HG02970 (cell line): Measurements from ENCODE around the gene MRPS18A.
A peak's percentile ranks its signal among the peaks of the same experiment; 100 is the strongest.

Source experiments
- ATAC-seq: cut with Tn5 transposase; IDR thresholded peaks from one replicate; pipeline ENCODE4 v1.9.1; 2021; ENCODE audit warnings: mild to moderate bottlenecking, moderate library complexity, moderate number of reproducible peaks; ENCODE audit not compliant: unreplicated experiment, low FRiP score

The MRPS18A gene

GRCh38 chr6:43687437-43688347, at the start of gene MRPS18A:
TSS of gene MRPS18A (minus strand) at chr6:43687791. CDS start at chr6:43687779, 12 bp downstream.
- no peak for ATAC-seq

GRCh38 chr6:43736844-43737243, 49.3 kb upstream of the MRPS18A start:
- ATAC-seq, result no peak

GRCh38 chr6:43736211-43736786, 48.7 kb upstream of the MRPS18A start:
- ATAC-seq, result no peak

- no peak for ATAC-seq
Observed at GRCh38 chr6:43735642-43736199, 48.1 kb upstream of the MRPS18A start.

- no peak for ATAC-seq
Observed at GRCh38 chr6:43734294-43734665, 46.7 kb upstream of the MRPS18A start.

- no peak for ATAC-seq
Observed at GRCh38 chr6:43733471-43734293, 46.1 kb upstream of the MRPS18A start.

GRCh38 chr6:43730634-43731033, 43.0 kb upstream of the MRPS18A start:
- ATAC-seq, result no peak

GRCh38 chr6:43729537-43729936, 41.9 kb upstream of the MRPS18A start:
- no peak for ATAC-seq

- no peak for ATAC-seq
Observed at GRCh38 chr6:43728586-43728985, 41.0 kb upstream of the MRPS18A start.

- no peak for ATAC-seq
Observed at GRCh38 chr6:43727634-43728033, 40.0 kb upstream of the MRPS18A start.

GRCh38 chr6:43725643-43726580, 38.3 kb upstream of the MRPS18A start:
- ATAC-seq, result no peak

- peak; percentile 43 for ATAC-seq
Observed at GRCh38 chr6:43724914-43725642, 37.5 kb upstream of the MRPS18A start.

GRCh38 chr6:43724354-43724753, 36.8 kb upstream of the MRPS18A start:
- no peak for ATAC-seq

- no peak for ATAC-seq
Observed at GRCh38 chr6:43723737-43724295, 36.2 kb upstream of the MRPS18A start.

GRCh38 chr6:43722920-43723545, 35.4 kb upstream of the MRPS18A start:
- no peak for ATAC-seq

- ATAC-seq, result no peak
Observed at GRCh38 chr6:43720999-43721398, 33.4 kb upstream of the MRPS18A start.

GRCh38 chr6:43719511-43719910, 31.9 kb upstream of the MRPS18A start:
- ATAC-seq, result no peak

GRCh38 chr6:43718387-43719105, 31.0 kb upstream of the MRPS18A start:
- ATAC-seq, result no peak
